KG1 (cell line): ENCODE data around the gene OBSL1.

Experiments used
- DNase-seq: peaks from one replicate; lab custom pipeline; 2025; lab: John Stamatoyannopoulos, UW

The OBSL1 gene

GRCh38 chr2:219565130-219566080 lies 5.9 kb downstream of the OBSL1 start:
- no peak for DNase-seq

- no peak for DNase-seq
These were observed 7.9 kb downstream of the OBSL1 start for GRCh38 chr2:219563271-219563928.

DNA sequence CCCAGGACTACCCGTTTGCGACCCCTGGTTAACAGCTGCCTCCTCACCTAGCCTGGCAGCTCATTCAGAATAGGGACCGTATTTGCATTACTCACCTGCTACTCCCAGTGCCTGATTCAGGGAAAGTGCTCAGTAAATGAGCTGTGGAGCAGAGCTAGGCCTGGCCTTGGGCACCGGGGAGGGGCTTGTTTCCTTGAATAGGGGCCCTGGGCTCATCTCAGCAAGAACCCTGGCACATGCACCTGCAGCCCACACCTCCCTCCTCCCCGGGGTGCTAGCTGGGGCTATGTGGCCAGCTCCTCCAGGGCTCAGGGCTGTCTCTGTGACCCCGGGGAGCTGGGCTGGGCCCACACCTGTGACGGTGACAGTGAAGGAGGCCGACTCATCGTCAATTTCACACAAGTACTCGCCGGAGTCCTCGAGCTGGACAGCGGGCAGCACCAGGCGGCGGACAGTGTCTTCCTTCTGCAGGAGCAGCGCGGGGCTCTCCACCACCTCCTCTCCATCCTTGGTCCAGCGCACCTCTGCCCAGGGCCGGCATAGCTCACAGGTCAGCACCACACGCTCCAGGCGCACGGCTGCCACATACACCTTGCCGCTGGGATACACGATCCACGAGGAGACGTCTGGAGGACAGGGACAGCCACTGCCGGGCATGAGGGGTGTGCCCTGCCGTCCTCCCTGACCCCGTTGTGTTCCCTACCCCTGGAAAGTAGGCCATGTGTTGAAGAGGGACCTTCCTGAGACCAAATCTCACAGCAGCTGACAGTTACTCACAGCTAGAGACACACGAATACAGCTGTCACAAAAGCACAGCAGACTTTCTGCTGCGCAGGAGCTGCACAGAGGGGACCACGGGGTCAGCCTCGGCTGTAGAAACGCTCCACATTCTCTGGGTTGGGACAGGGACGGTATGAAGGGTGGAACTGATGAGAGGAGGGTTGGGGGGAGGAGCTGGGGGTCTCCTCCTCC lies 9.0 kb downstream of the OBSL1 start:
- DNase-seq = no peak

DNA sequence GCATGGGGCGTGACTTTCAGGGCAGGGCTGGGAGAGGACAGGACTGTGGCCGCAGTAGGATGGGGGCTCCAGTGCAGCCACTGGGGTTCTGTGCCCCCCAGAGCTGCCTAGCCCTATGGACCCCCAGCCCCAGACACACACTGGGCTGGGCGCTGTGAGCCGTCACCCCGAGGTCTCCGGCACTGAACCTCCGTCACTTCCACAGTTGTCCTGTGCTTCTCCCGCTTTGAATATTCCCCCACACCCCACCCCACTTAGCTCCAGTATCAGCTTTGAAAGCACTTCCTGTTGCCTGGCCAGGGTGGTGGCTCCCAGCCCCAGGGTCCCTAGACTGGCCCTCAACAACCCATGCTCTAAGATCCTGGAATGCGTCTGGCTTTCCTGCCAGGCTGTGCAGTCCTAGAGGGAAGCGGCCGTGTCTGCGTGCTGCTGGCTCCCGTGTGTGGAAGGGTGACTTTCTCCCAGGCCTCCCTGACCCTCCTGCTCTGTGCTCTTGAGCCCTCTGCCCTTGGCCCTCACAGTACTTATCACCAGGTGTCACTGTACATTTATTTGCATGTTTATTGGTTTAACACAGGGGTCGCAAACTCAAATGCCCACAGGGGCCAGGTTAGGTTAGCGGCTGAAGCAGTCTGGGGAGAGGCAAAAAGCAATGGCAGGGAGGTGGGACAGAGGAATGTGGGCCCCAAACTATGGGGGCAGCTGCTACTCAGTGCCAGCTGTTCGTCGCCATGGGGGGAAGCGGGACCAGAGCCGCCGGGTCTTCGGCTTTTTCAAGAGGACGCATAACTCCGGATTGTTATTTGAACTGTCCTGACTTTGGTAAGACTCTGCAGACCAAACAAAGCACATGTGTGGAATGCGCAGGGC lies 9.9 kb downstream of the OBSL1 start:
- DNase-seq = no peak

GRCh38 chr2:219560893-219561178 lies 10.5 kb downstream of the OBSL1 start:
- no peak for DNase-seq

DNA sequence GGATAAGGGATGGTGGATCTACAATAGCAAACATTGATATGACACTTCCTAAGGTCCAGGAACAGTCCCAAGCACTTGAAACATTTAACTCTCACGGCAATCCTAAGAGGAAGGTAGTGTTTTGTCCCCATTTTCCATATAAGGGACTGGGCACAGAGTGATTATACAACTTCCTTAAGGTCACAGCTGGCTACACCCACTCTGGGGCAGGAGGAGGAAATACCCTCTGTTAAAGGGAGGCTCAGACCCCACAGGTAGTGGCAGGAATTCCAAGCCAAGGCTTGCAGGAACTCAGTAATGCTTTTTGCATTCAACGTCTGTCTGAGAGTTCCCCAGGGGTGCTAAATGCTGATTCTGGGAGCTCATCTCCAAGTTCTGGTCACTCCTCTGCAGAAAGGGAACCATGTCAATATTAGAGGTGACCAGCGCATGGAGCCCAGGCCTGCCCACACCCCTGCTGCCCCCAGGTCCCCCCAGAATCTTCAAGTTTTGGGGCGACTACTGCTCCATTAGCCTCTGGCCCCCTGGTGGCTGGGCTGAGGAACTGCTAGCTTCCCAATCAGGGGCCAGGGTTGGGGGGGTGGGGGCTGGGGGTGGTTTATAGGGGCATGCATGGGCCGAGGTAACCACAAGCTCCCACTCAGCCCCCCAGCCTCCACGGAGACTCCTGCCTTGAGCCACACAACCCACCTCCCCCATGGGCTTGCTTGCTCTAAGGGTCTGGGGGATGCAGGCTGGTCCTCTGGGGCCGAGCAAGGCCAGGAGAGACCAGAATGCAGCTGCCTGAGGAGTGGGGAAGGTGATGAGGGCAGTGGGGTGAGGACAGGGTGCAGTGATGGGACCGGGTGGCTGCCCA lies 11.1 kb downstream of the OBSL1 start:
- DNase-seq = no peak

DNA sequence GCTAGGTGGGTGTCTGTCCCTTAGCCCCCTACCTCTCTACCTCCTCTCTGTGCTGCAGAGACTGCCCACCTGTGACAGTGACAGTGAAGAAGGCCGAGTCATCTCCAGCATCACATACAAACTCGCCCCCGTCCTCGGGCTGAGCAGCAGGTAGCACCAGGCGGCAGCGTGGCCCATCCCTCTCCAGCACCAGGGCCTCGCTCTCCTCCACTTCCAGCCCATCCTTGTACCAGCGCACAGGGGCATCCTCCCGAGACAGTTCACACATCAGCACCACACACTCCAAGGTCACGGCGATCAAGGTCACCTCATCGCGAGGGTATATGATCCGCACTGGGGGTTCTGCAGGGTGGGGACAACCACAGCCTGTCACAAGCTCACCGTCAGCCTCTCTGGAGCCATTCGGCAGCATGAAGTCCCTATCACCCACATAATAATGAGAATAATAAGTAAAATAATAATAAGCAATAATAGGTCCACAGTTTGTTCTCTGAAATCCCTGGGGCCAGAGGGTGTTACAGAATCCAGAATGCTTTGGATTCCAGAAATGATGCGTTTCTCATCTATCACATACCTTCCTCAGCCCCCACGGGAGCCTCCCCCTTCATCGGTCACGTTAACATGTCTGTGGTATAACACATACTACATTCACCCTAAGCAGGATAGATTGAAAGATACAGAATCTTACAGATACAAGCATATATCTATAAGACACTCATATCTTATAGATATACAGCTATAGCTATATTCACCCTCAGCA lies 12.0 kb downstream of the OBSL1 start:
- DNase-seq = no peak

DNA sequence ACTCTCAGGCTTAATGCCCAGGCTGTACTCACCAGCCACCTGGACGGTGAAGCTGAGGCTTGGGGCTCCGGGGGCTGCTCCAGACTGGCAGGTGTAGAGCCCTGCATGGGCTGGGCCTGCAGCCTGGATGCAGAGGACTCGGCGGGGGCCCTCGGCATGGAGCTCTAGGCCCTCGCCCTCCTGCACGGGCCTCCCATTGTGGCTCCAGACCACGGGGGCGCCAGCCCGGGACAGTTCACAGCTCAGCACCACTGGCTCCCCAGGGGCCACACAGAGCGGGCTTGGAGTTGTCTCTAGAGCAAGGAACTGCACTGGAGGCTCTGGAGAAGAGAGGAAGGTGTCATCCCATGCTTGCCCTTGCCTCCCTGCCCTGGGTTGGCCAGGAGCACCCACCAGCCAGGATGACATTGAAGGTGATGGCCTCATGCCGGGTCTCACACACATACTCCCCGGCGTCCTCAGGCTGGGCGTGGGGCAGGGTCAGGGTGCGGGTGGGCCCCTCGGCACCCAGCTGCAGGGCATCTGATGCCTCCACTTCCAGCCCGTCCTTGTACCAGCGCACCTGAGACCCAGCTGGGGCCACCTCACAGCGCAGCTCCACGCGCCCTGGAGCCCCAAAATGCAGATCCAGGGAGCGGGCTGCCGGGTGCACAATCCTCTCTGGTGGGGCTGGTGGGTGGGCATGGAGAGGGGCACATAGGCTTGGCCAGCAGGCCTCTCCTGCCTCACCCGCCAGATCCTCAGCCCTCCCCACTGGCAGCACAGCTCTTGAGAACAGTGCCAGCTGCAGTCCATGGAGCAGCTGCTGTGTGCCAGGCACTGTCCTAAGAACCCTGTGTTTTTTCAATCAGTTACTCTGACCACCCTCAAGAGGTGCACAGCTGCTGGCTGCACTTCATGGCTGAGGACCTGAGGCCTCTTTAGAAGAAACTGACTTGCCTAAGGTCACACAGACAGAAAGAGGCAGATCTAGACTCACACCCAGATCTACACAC lies 13.3 kb downstream of the OBSL1 start:
- no peak for DNase-seq

DNA sequence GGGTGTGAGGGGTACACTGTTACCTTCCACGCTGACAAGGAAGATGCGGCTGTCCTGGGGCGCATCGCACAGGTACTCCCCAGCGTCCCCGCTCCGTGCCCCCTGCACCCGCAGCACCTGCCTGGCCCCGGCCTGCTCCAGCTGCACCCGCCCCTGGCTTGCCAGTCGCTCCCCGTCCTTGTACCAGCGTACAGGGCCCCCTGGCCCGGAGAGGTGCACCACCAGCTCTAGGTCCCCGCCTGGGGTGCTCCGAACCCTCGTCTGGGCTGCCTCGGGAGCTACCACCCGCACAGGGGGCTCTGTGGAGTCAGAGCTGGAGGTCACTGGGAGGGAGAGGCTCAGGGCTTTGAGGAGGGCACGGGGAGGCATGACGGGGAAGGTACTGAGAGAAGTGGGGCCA lies 14.0 kb downstream of the OBSL1 start:
- no peak for DNase-seq

GRCh38 chr2:219556413-219556812 lies 14.9 kb downstream of the OBSL1 start:
- DNase-seq = no peak

- DNase-seq = no peak
These were observed 15.4 kb downstream of the OBSL1 start for GRCh38 chr2:219555956-219556355.

GRCh38 chr2:219554350-219554749 lies 17.0 kb downstream of the OBSL1 start:
- DNase-seq = no peak

DNA sequence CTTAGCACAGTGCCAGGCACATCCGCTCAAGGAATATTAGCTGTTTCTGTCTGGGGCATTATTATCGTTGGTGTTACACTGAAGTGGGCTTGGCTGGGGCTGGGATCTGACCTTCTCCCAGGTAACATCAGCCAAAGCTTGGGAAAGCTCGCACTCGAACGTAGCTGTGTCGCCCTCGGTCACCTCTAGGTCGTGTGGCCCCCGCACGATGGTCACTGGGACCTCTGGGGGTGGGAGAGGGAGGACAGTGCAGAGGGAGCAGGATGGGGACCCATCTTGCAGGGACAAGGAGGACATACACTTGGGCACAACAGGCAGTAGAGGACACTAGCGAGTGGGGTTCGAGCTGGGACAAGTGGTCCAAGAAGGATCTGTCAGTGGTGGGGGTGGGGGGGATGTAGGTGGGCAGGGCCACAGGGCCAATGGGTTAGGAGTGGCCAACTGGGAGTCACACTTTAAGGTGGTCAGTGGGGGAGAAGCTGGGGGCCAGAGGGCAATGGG lies 17.8 kb downstream of the OBSL1 start:
- no peak for DNase-seq

GRCh38 chr2:219553168-219553417 lies 18.2 kb downstream of the OBSL1 start:
- DNase-seq = no peak

DNA sequence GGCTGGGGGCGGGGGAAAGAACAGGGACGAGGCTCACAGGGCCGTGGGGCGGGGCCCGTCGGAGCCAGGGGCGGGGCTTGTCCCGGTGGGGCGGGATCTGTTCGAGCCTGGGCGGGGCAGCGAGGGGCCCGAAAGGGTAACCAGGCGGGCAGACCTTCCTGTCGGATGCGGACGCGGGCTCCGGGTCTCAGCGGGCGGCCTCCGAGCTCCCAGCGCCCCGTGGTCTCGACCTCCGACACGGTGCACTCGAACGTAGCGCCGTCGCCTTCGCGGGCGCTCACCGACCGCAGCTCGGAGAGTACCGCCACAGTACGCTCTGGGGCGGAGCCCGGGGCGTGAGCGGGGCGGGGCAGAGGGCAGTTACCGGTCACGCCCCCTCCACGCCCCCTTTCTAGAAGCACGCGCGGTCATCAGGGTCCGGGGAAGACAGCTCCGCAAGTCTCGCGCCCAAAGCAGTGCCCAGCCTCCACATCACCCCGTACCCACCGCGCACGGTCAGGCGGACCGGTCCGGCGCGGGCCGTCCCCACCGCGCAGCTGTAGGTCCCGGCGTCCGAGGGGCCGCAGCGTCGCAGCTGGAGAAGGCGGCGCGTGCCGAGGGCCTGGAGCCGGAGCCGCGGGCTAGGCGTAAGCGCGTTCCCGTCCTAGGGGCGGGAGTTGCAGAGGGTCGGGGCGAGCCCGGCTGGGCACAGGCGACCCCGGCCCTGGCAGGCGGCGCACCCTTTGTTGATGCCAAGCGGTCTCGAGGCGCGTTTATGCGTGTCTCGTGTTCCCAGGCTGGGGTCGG lies 18.8 kb downstream of the OBSL1 start:
- DNase-seq = no peak

GRCh38 chr2:219551441-219552381 lies 19.6 kb downstream of the OBSL1 start:
- DNase-seq = no peak

DNA sequence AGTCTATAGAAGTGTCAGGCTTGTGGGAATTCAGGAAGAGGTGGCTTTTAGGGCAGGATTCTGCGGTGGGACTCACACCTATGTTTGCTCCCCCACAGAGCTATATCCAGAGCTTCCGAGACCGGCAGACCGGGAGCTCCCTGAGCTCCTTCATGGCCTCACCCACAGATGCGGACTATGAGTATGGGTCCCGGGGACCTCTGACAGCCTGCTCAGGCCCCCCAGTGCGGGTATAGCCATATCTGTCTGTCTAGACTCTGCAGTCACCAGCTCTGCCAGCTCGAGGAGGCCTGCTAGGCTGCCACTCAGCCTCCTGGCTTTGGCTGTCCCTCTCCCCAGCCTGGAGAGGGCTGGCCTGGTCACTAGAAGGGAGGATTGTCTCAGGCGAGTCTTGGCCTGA lies 21.7 kb downstream of the OBSL1 start:
- DNase-seq = no peak
